ENCODE measurements around the gene TMEM130. TPM values are rescaled to one million over a fixed set of nuclear protein-coding genes. Genes with fewer than 3 reads are reported as not detected.

TMEM130 gene
- polyA plus RNA-seq, 2 of the 4 experiments (the other 2 are of a cell fraction) = 0.25 to 0.41 TPM

DNA sequence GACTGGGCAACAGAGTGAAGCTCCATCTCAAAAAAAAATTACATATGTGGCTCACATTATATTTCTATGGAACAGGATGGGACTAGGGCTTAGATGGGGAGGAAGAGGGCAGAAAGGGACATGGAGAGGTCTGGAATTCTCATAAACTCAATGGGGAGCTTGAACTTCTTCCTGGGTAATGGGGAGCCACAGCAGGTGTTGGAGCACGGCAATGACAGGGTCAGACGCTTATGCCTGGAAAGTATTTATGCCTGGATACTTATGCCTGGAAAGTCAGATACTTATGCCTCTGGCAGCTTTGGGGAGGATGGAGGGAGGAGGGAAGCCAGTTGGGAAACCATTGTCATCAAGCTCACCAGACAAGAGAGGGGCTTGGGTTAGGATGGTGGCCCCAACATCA, 36.8 kb downstream of the TMEM130 start:
- no peak overlapping the region for H3K4me2 ChIP-seq
- POLR2A ChIA-PET = no interaction called here
- H3K9me3 ChIP-seq = no peaks in the 10 kb centered on the region
- CTCF ChIA-PET = interaction anchor here (0.6 to 14.7 kb wide), 9 partner anchors 7 to 538 kb away, joined by 3 to 160 read pairs (median 8); no protein-coding TSS in a partner anchor
- FAIRE-seq = no peak
- ATAC-seq = no peak
- 67% methylated on average over 2 of the region's 2 CpGs for WGBS (ENCODE audit: missing lambda C conversion rate)
- DNase-seq (ENCODE audit: low read depth in 1 of 2, low spot score in 1 of 2) = no peak
- TF ChIP-seq KDM1A (IDR thresholded peaks at IDR 0.05; ENCODE audit: low read depth) = no peak
- peak; percentile 33 for TF ChIP-seq ZFP36 (IDR thresholded peaks at IDR 0.05; ENCODE audit: borderline replicate concordance, partially characterized antibody)
- no peak overlapping the region for H3K4me3 ChIP-seq
- no peaks in the 10 kb centered on the region for H3K4me1 ChIP-seq
- no peak overlapping the region for H3K27ac ChIP-seq

DNA sequence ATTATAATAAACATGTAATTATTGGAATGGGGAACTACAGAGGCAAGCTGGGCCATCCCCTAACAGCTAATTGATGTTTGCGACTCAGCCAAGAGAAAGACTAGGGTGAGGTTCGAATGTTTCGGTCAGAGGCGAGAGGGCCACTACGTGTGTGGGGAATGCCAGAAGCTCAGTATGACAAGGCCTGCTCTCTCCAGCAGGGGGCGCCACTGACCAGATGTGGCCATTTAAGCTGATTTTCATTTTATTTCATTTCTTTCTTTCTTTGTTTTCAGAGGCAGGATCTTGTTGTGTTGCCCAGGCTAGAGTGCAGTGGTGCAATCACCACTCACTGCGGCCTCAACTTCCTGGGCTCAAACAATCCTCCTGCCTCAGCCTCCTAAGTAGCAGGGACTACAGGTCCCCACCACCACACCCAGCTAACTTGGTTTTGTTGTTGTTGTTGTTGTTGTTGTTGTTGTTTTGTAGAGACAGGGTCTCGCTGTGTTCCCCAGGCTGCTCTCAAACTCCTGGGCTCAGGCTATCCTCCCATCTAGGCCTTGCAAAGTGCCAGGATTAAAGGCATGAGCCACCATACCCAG, 38.1 kb downstream of the TMEM130 start:
- ChIA-PET POLR2A (no interaction called here), CTCF (interaction anchor here (1.1 to 14.7 kb wide), 13 partner anchors 8 to 408 kb away, joined by 3 to 160 read pairs (median 5); no protein-coding TSS in a partner anchor)
- DNase-seq (ENCODE audit: low read depth in 1 of 2, low spot score in 1 of 2) (peak in 1 of 2 experiments; percentile 41), ATAC-seq (no peak), FAIRE-seq (no peak)
- Histone ChIP-seq H3K9me3 (no peaks in the 10 kb centered on the region), H3K4me1 (no peaks in the 10 kb centered on the region), H3K4me3 (no peak overlapping the region), H3K27ac (no peak overlapping the region), H3K4me2 (no peak overlapping the region)
- TF ChIP-seq ATOH8 (CRISPR knock-in tag; IDR thresholded peaks at IDR 0.05; ENCODE audit: low read depth) = no peak
- no peak for TF ChIP-seq RARB (CRISPR knock-in tag; IDR thresholded peaks at IDR 0.05)
- no peak for TF ChIP-seq MAFK (IDR thresholded peaks at IDR 0.05; ENCODE audit: partially characterized antibody)
- 0 out of 5 replicates have a peak, but pooled peaks of 1 of the 2 experiments have one; percentile 25 for TF ChIP-seq RAD21 (conservative IDR thresholded peaks at IDR 0.05 in 1 of 2, IDR thresholded peaks at IDR 0.05 in 1 of 2)
- TF ChIP-seq, protein P1, sequence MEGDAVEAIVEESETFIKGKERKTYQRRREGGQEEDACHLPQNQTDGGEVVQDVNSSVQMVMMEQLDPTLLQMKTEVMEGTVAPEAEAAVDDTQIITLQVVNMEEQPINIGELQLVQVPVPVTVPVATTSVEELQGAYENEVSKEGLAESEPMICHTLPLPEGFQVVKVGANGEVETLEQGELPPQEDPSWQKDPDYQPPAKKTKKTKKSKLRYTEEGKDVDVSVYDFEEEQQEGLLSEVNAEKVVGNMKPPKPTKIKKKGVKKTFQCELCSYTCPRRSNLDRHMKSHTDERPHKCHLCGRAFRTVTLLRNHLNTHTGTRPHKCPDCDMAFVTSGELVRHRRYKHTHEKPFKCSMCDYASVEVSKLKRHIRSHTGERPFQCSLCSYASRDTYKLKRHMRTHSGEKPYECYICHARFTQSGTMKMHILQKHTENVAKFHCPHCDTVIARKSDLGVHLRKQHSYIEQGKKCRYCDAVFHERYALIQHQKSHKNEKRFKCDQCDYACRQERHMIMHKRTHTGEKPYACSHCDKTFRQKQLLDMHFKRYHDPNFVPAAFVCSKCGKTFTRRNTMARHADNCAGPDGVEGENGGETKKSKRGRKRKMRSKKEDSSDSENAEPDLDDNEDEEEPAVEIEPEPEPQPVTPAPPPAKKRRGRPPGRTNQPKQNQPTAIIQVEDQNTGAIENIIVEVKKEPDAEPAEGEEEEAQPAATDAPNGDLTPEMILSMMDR (IDR thresholded peaks at IDR 0.05) = peak; percentile 47; the same call in 2 of the 3 replicates
- 65% methylated on average over 8 of the region's 8 CpGs for WGBS (ENCODE audit: missing lambda C conversion rate)

DNA sequence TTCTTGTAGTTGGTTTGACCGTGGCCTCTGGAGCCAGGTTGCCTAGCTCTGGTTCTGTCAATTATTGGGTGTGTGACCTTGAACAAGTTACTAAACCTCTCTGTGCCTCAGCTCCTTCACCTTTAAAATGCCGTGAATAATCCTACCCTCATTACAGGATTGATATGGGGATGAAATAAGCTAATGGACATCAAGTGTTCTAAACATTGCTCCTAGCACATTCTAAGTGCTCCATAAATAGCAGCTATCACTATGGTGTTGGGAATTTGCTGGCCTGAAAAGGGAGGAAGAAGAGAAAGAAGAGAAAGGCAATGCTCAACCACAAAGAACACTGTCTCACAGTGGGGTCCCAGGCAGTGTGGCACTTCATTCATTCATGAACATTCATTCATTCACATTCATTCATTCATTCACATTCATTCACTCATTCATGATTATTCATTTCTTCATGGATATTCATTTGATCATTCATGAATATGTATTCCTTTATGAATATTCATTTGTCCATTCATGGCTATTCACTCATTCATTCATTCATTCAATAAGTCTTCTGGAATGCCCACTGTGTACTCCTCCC, 38.8 kb downstream of the TMEM130 start:
- ChIA-PET CTCF (interaction anchor here (1.1 to 14.7 kb wide), 13 partner anchors 9 to 410 kb away, joined by 3 to 160 read pairs (median 5); no protein-coding TSS in a partner anchor), POLR2A (no interaction called here)
- TF ChIP-seq FOSB (CRISPR knock-in tag; IDR thresholded peaks at IDR 0.05) = no peak
- no peak for TF ChIP-seq MAFK (IDR thresholded peaks at IDR 0.05; ENCODE audit: partially characterized antibody)
- TF ChIP-seq E2F6 (IDR thresholded peaks at IDR 0.05; ENCODE audit: borderline replicate concordance, low read depth) = no peak
- TF ChIP-seq, protein P1 (IDR thresholded peaks at IDR 0.05) = no peak
- TF ChIP-seq PBX3 (IDR thresholded peaks at IDR 0.05) = no peak
- no peak for TF ChIP-seq ZNF302 (CRISPR knock-in tag; IDR thresholded peaks at IDR 0.05)
- no peak for TF ChIP-seq HOXA7 (CRISPR knock-in tag; IDR thresholded peaks at IDR 0.05)
- no peak for TF ChIP-seq NPAS2 (CRISPR knock-in tag; IDR thresholded peaks at IDR 0.05; ENCODE audit: borderline replicate concordance)
- no peak for TF ChIP-seq CBX8 (IDR thresholded peaks at IDR 0.05)
- no peak for TF ChIP-seq ATOH8 (CRISPR knock-in tag; IDR thresholded peaks at IDR 0.05; ENCODE audit: low read depth)
- no peak overlapping the region for H3K4me2 ChIP-seq
- WGBS (ENCODE audit: missing lambda C conversion rate) = 52% methylated on average over 2 of the region's 2 CpGs
- H3K9me3 ChIP-seq = no peaks in the 10 kb centered on the region
- no peak overlapping the region for H3K27ac ChIP-seq
- ATAC-seq = no peak
- no peak for DNase-seq (ENCODE audit: low read depth in 1 of 2, low spot score in 1 of 2)
- H3K4me1 ChIP-seq = no peaks in the 10 kb centered on the region
- no peak overlapping the region for H3K4me3 ChIP-seq
- FAIRE-seq = no peak

Measured in A549 (cell line).